HEK293T (cell line): ENCODE measurements around the gene GMDS.

Experiments
- CTCF ChIA-PET: fragments of 350-600 bp; formaldehyde crosslinking; extraction: SDS; loops from one replicate; lab custom pipeline; 2021; ENCODE audit warnings: antibody characterized with exemption, inconsistent platforms; lab: Yijun Ruan, JAX
- POLR2A ChIA-PET: fragments of 350-600 bp; formaldehyde crosslinking; extraction: SDS; loops from one replicate; lab custom pipeline; 2020; ENCODE audit warnings: antibody characterized with exemption, inconsistent platforms; lab: Yijun Ruan, JAX
- DNase-seq: peaks from one replicate; pipeline ENCODE4 v3.0.0; 2012; ENCODE audit warnings: mixed read lengths; ENCODE audit errors: extremely low spot score
- ARNT ChIP-seq: fragments of 450-650 bp; IDR thresholded peaks from 2 replicates; pipeline ENCODE4 v1.6.1; 2017; ENCODE audit warnings: mild to moderate bottlenecking
- BHLHE40 ChIP-seq: fragments of 450-650 bp; IDR thresholded peaks from 2 replicates; pipeline ENCODE4 v1.6.1; 2016; ENCODE audit warnings: mild to moderate bottlenecking, moderate library complexity, borderline replicate concordance
- CTBP1 ChIP-seq: fragments of 450-650 bp; IDR thresholded peaks from 2 replicates; pipeline ENCODE4 v1.6.1; 2016; ENCODE audit warnings: borderline replicate concordance
- ELF4 ChIP-seq: fragments of 450-650 bp; IDR thresholded peaks from 2 replicates; pipeline ENCODE4 v1.6.1; 2017; ENCODE audit warnings: antibody characterized with exemption
- FOXA1 ChIP-seq: fragments of 450-650 bp; IDR thresholded peaks from 2 replicates; pipeline ENCODE4 v1.6.1; 2016; ENCODE audit warnings: mild to moderate bottlenecking
- FOXK2 ChIP-seq: fragments of 450-650 bp; IDR thresholded peaks from 2 replicates; pipeline ENCODE4 v1.6.1; 2016; ENCODE audit warnings: mild to moderate bottlenecking
- FOXM1 ChIP-seq: fragments of 450-650 bp; IDR thresholded peaks from 2 replicates; pipeline ENCODE4 v1.6.1; 2017; ENCODE audit warnings: mild to moderate bottlenecking, borderline replicate concordance
- HDGF ChIP-seq: fragments of 450-650 bp; IDR thresholded peaks from 2 replicates; pipeline ENCODE4 v1.6.1; 2017; ENCODE audit warnings: antibody characterized with exemption, borderline replicate concordance
- L3MBTL2 ChIP-seq: fragments of 450-650 bp; conservative IDR thresholded peaks from 2 replicates; pipeline ENCODE4 v1.6.1; 2016; ENCODE audit warnings: mild to moderate bottlenecking
- LEF1 ChIP-seq: fragments of 450-650 bp; IDR thresholded peaks from 2 replicates; pipeline ENCODE4 v1.6.1; 2017; ENCODE audit warnings: mild to moderate bottlenecking, borderline replicate concordance
- NFRKB ChIP-seq: fragments of 450-650 bp; IDR thresholded peaks from 2 replicates; pipeline ENCODE4 v1.6.1; 2016; ENCODE audit warnings: mild to moderate bottlenecking, moderate library complexity
- SP1 ChIP-seq: fragments of 450-650 bp; IDR thresholded peaks from 2 replicates; pipeline ENCODE4 v1.6.1; 2017
- SUZ12 ChIP-seq: fragments of 450-650 bp; IDR thresholded peaks from 2 replicates; pipeline ENCODE4 v1.6.1; 2016; ENCODE audit warnings: mild to moderate bottlenecking
- TARDBP ChIP-seq: fragments of 450-650 bp; IDR thresholded peaks from 2 replicates; pipeline ENCODE4 v1.6.1; 2016
- ZNF384 ChIP-seq: fragments of 450-650 bp; IDR thresholded peaks from 2 replicates; pipeline ENCODE4 v1.6.1; 2016
- TF ChIP-seq, protein P1 (sequence below): fragments of 450-650 bp; IDR thresholded peaks from 2 replicates; pipeline ENCODE4 v1.6.1; 2016

The GMDS gene

DNA sequence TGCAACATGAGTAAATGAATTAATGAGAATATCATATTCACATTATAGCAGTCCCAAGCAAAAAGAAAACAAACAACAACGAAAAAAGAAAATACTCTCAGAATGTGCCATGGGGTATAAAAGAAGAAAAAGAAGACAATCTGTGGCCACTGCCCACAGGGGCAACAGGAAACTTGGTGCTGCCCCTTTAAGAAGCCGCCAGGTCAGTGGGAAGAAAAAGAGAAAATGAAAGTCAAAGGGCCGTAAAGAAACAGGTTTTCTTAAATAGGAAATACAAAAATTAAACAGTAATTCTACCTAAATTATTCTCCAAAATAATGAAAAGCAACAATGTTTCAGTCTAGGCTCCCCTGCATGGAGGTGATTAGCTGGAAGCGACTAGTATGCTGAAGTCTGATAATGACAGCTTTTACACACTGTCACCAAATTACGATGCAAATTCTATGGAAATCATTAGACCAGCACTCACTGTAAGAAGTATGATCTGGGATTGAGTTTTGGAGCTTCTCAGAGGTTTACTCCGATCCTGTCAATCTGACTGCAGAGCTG lies 23.6 kb downstream of the GMDS start:
- ChIA-PET CTCF (interaction anchor here (2.6 kb wide), 1 partner anchor 13 kb away, joined by 15 read pairs; no protein-coding TSS in a partner anchor), POLR2A (no interaction called here)
- DNase-seq, result no peak
- no peak for TF ChIP-seq HDGF
- no peak for TF ChIP-seq SUZ12
- TF ChIP-seq FOXA1, result no peak
- TF ChIP-seq BHLHE40, result no peak

- DNase-seq, result no peak
- no peak for TF ChIP-seq L3MBTL2
- no peak for TF ChIP-seq ARNT
- no peak for TF ChIP-seq ZNF384
- no peak for TF ChIP-seq ELF4
- no peak for TF ChIP-seq FOXA1
- no peak for TF ChIP-seq SP1
- TF ChIP-seq NFRKB, result no peak
- TF ChIP-seq LEF1, result no peak
- no peak for TF ChIP-seq FOXK2
- TF ChIP-seq HDGF, result no peak
- no peak for TF ChIP-seq TARDBP
- TF ChIP-seq CTBP1, result no peak
- no peak for TF ChIP-seq FOXM1
- no peak for TF ChIP-seq SUZ12
- TF ChIP-seq, protein P1, sequence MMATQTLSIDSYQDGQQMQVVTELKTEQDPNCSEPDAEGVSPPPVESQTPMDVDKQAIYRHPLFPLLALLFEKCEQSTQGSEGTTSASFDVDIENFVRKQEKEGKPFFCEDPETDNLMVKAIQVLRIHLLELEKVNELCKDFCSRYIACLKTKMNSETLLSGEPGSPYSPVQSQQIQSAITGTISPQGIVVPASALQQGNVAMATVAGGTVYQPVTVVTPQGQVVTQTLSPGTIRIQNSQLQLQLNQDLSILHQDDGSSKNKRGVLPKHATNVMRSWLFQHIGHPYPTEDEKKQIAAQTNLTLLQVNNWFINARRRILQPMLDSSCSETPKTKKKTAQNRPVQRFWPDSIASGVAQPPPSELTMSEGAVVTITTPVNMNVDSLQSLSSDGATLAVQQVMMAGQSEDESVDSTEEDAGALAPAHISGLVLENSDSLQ, result no peak
- no peak for TF ChIP-seq BHLHE40
- CTCF ChIA-PET, result interaction anchor here (2.6 kb wide), 1 partner anchor 11 kb away, joined by 15 read pairs; no protein-coding TSS in a partner anchor
- POLR2A ChIA-PET, result no interaction called here
Observed at GRCh38 chr6:2220154-2220553, 25.3 kb downstream of the GMDS start.

DNA sequence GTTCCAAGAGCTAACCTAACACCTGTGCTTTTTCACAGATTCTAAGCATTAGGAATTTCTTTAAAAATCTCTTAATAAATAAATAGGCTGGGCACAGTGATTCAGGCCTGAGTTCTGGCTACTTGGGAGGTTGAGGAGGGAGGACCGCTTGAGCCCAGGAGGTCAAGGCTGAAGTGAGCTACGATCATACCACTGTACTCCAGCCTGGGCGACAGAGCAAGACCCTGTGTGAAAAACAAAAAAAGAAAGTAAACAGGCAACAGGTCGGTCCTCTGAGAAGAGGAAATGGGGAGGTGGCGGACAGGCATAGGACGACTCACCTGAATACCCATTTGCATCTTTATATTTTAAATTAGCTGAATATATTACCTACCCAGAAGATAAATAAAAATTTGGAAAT lies 26.5 kb downstream of the GMDS start:
- no peak for TF ChIP-seq HDGF
- TF ChIP-seq FOXK2, result no peak
- no peak for TF ChIP-seq ZNF384
- no peak for TF ChIP-seq CTBP1
- no peak for TF ChIP-seq TARDBP
- TF ChIP-seq, protein P1, result no peak
- TF ChIP-seq ARNT, result no peak
- TF ChIP-seq FOXM1, result no peak
- TF ChIP-seq L3MBTL2, result no peak
- TF ChIP-seq ELF4, result no peak
- no peak for TF ChIP-seq LEF1
- TF ChIP-seq FOXA1, result no peak
- TF ChIP-seq SUZ12, result no peak
- no peak for TF ChIP-seq SP1
- TF ChIP-seq NFRKB, result no peak
- no peak for TF ChIP-seq BHLHE40
- ChIA-PET POLR2A (no interaction called here), CTCF (interaction anchor here (1.1 kb wide), 1 partner anchor 10 kb away, joined by 3 read pairs; no protein-coding TSS in a partner anchor)
- DNase-seq, result no peak

- CTCF ChIA-PET, result interaction anchor here (0.5 kb wide), 1 partner anchor 260 kb away, joined by 3 read pairs; no protein-coding TSS in a partner anchor
- TF ChIP-seq BHLHE40 (no peak), SUZ12 (no peak), FOXK2 (no peak), CTBP1 (no peak), NFRKB (no peak), SP1 (no peak), ELF4 (no peak), TARDBP (no peak), ZNF384 (no peak), L3MBTL2 (no peak), FOXM1 (no peak), LEF1 (no peak), HDGF (no peak), ARNT (no peak), FOXA1 (no peak)
- TF ChIP-seq, protein P1, result no peak
- POLR2A ChIA-PET, result no interaction called here
- no peak for DNase-seq
Observed at GRCh38 chr6:2216794-2217383, 28.5 kb downstream of the GMDS start.

DNA sequence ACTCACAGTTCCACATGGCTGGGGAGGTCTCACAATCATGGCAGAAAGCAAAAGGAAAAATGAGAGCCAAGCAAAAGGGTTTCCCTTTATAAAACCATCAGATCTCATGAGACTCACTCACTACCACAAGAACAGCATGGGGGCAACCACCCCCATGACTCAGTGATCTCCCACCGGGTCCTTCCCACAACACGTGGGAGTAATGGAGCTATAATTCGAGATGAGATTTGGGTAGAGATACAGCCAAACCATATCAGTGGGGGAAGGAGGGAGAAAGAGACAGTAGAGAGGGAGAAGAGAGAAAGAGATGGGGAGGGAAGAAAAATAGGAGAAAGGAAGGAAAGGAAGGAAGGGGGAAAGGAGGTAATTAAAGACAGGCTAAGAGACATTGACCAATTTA lies 30.1 kb downstream of the GMDS start:
- TF ChIP-seq ELF4 (no peak), NFRKB (no peak), ARNT (no peak), L3MBTL2 (no peak), CTBP1 (no peak)
- TF ChIP-seq, protein P1, result no peak
- ChIA-PET CTCF (no interaction called here), POLR2A (no interaction called here)
- no peak for DNase-seq
